ENCODE results near the gene LRP6.

DNA sequence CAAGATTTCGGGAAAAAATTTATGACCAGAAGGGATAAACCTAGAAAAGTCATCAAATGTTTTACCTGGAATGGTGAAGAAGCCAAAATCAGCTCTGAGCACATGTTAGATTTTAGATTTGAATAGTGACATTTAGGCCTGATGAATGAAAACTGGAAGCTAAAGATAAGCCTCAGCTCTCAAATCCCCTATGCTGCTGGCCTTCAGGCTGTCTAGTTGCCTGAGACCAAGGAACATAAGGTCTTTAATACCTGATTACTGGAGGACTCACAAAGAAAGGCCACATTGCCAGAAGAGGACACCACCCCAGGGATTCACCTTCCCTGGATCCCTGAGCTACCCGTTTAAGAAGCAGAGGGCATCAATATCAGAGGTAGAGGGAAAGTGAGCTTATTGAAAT lies 139.5 kb downstream of the LRP6 start:
- TF ChIP-seq CTCF (IDR thresholded peaks at IDR 0.05) (no peak), POLR2AphosphoS5 (IDR thresholded peaks at IDR 0.05; ENCODE audit: insufficient read depth in 1 of 2, low read depth in 1 of 2) (no peak)
